Cardiac muscle cell (in vitro differentiated cells and primary cell): ENCODE measurements around the gene KISS1R. TPM values are rescaled to one million over a fixed set of nuclear protein-coding genes. Genes with fewer than 3 reads are reported as not detected.

Experiments used
- DNase-seq, 2 donors: peaks; one replicate each; pipeline versions ENCODE4 v3.0.0 to v3.0.0-alpha.2; 2010 to 2017; ENCODE audit warnings: low read depth in 1 of 2, low spot score in 1 of 2
- H3K27ac ChIP-seq: fragments of 200-600 bp; sonication (generic); 2 replicates; pipeline ENCODE4 v1.5.1; 2016
- H3K27me3 ChIP-seq: fragments of 200-600 bp; sonication (generic); 2 replicates; pipeline ENCODE4 v1.6.0; 2016; ENCODE audit warnings: control low read depth
- H3K36me3 ChIP-seq: fragments of 200-600 bp; sonication (generic); 2 replicates; pipeline ENCODE4 v1.5.1; 2016; ENCODE audit warnings: control low read depth
- H3K4me1 ChIP-seq: fragments of 200-600 bp; sonication (generic); 2 replicates; pipeline ENCODE4 v1.8.1; 2017; ENCODE audit warnings: low read depth, mild to moderate bottlenecking, mixed run types
- H3K4me3 ChIP-seq: fragments of 200-600 bp; sonication (generic); 2 replicates; pipeline ENCODE4 v1.5.1; 2016; ENCODE audit warnings: mild to moderate bottlenecking
- H3K9me3 ChIP-seq: fragments of 200-600 bp; sonication (generic); 2 replicates; pipeline ENCODE4 v1.5.1; 2017; ENCODE audit warnings: low read depth, mild to moderate bottlenecking, control low read depth
- CTCF ChIP-seq: IDR thresholded peaks from 2 replicates; pipeline ENCODE4 v1.5.1; 2012; ENCODE audit warnings: low read depth, mild to moderate bottlenecking, low read length
- polyA plus RNA-seq: library from polyadenylated mRNA; unstranded; fragments of >200 nt; fragmentation: Nextera tagmentation; extraction: Ambion mirVana; gene quantifications from 2 replicates; pipeline ENCODE4 v1.2.1, GENCODE V29; 2016
- total RNA-seq: library from RNA; depleted of rRNA; stranded (reverse); fragments of >200 nt; gene quantifications from 2 replicates; pipeline ENCODE4 v1.2.3, GENCODE V29; 2016

Gene KISS1R
- total and polyA plus RNA-seq, 2 experiments from 2014 or later, result 1.2 to 3.2 TPM

- no peak for DNase-seq
- H3K36me3 ChIP-seq, result peaks cover 9% of the 10 kb centered on the region
- no peaks in the 10 kb centered on the region for H3K9me3 ChIP-seq
- H3K27me3 ChIP-seq, result no peaks in the 10 kb centered on the region
- no peak overlapping the region for H3K27ac ChIP-seq
- no peak for TF ChIP-seq CTCF
- no peaks in the 10 kb centered on the region for H3K4me1 ChIP-seq
- H3K4me3 ChIP-seq, result no peak overlapping the region
Observed at GRCh38 chr19:885536-886224, 31.5 kb upstream of the KISS1R start.

GRCh38 chr19:887072-887471 is 30.1 kb upstream of the KISS1R start:
- H3K27ac ChIP-seq, result no peak overlapping the region
- no peaks in the 10 kb centered on the region for H3K9me3 ChIP-seq
- H3K4me3 ChIP-seq, result no peak overlapping the region
- DNase-seq, result peak; percentile 30 to 58
- H3K4me1 ChIP-seq, result no peaks in the 10 kb centered on the region
- H3K27me3 ChIP-seq, result no peaks in the 10 kb centered on the region
- H3K36me3 ChIP-seq, result no peaks in the 10 kb centered on the region
- TF ChIP-seq CTCF, result no peak

- H3K4me1 ChIP-seq, result no peaks in the 10 kb centered on the region
- no peak overlapping the region for H3K4me3 ChIP-seq
- TF ChIP-seq CTCF, result no peak
- H3K36me3 ChIP-seq, result no peaks in the 10 kb centered on the region
- no peaks in the 10 kb centered on the region for H3K9me3 ChIP-seq
- H3K27ac ChIP-seq, result no peak overlapping the region
- no peak for DNase-seq
- no peaks in the 10 kb centered on the region for H3K27me3 ChIP-seq
Observed at GRCh38 chr19:887599-887998, 29.5 kb upstream of the KISS1R start.

- no peak overlapping the region for H3K27ac ChIP-seq
- DNase-seq, result no peak
- no peaks in the 10 kb centered on the region for H3K36me3 ChIP-seq
- H3K4me3 ChIP-seq, result no peak overlapping the region
- TF ChIP-seq CTCF, result no peak
- no peaks in the 10 kb centered on the region for H3K4me1 ChIP-seq
- no peaks in the 10 kb centered on the region for H3K27me3 ChIP-seq
- H3K9me3 ChIP-seq, result no peaks in the 10 kb centered on the region
Observed at GRCh38 chr19:888581-889385, 28.4 kb upstream of the KISS1R start.

- no peaks in the 10 kb centered on the region for H3K9me3 ChIP-seq
- TF ChIP-seq CTCF, result no peak
- no peaks in the 10 kb centered on the region for H3K4me1 ChIP-seq
- no peaks in the 10 kb centered on the region for H3K36me3 ChIP-seq
- no peak for DNase-seq
- no peaks in the 10 kb centered on the region for H3K27me3 ChIP-seq
- H3K27ac ChIP-seq, result no peak overlapping the region
- H3K4me3 ChIP-seq, result no peak overlapping the region
Observed at GRCh38 chr19:889662-890295, 27.4 kb upstream of the KISS1R start.
